ENCODE results near the gene MUC2. TPM values are rescaled to one million over a fixed set of nuclear protein-coding genes. Genes with fewer than 3 reads are reported as not detected.

The MUC2 gene
- total and polyA plus RNA-seq, 9 of the 15 experiments (the other 6 are each of a cell fraction or from before 2014, with no cell fraction given), result under 0.01 to 0.18 TPM; not detected in 7

DNA sequence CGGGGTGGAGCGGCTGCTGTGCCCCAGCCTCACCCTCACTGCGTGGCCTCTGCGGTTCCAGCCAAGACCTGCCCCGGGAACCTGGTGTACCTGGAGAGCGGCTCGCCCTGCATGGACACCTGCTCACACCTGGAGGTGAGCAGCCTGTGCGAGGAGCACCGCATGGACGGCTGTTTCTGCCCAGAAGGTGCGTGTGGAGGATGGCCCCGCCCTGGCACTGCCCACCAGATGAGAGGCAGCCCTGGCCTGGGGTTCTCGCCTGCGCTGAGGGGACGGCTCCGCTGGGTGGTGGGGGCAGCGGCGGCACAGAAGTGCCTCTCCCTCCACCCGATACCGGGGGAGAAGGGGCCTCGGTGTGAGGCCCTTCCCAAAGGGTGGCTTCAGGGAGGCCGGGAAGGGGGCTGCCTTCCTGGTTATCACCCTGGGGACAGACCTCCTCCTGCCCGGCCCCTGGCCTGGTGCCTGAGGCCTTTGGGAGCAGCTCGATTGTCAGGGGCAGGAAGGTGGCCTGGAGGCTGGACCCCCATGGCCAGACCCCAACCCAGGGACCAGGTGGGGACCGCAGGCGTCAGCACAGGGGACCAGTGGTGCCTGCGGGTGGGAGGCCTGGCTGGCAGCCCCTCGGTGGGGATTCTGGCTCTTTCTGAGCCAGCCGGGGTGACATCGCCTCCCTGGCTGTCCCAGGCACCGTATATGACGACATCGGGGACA, 7.1 kb downstream of the MUC2 start:
- Histone ChIP-seq H3K27me3 (ENCODE audit: control insufficient read depth in 2 of 2, insufficient read depth in 2 of 2, low read length in 2 of 2) (peaks cover 8 to 43% of the 10 kb centered on the region in 2 experiments; a peak in 4 of 5 replicates), H3K27ac (ENCODE audit: extremely low read depth, low read depth, low read length) (no peak overlapping the region), H4K20me1 (replicated peaks; ENCODE audit: control insufficient read depth, insufficient read depth, low read length) (no peaks in the 10 kb centered on the region), H3K9me3 (replicated peaks; ENCODE audit: control insufficient read depth, insufficient read depth, low read depth, low read length) (no peaks in the 10 kb centered on the region), H3K4me2 (ENCODE audit: insufficient read depth, low read length) (no peak overlapping the region), H2AFZ (ENCODE audit: low read depth, low read length) (no peak overlapping the region), H3K36me3 (ENCODE audit: control insufficient read depth, insufficient read depth, low read length) (no peaks in the 10 kb centered on the region), H3K9ac (ENCODE audit: insufficient read depth in 1 of 2, low read depth in 2 of 2, low read length in 2 of 2) (no peak overlapping the region; a peak in 1 of 4 replicates), H3K4me1 (replicated peaks in 1 of 2; ENCODE audit: control insufficient read depth in 2 of 2, insufficient read depth in 2 of 2, low read length in 2 of 2) (peaks cover 0 to 22% of the 10 kb centered on the region in 2 experiments; a peak in 2 of 5 replicates), H3K9me1 (ENCODE audit: control insufficient read depth, insufficient read depth, low read length) (no peaks in the 10 kb centered on the region), H3K79me2 (ENCODE audit: control insufficient read depth, insufficient read depth, low read length) (no peaks in the 10 kb centered on the region), H3K4me3 (no peak overlapping the region)
- WGBS (ENCODE audit: insufficient coverage, low coverage, missing lambda C conversion rate), result 7% methylated on average over 30 of the region's 33 CpGs
- BruUV-seq (replicated peaks), result no TSS peak
- ChIA-PET POLR2A (interaction anchor here (0.7 kb wide), 1 partner anchor 292 kb away, joined by 3 read pairs; the partner anchor contains the start of gene CEND1), CTCF (ENCODE audit: low intra/inter-chr PET ratio) (no interaction called here)
- DNase-seq (ENCODE audit: extremely low read depth in 1 of 4, low spot score in 3 of 4) (no peak), ATAC-seq (no peak), FAIRE-seq (no peak)
- intact Hi-C loops (cut with micrococcal nuclease) (no loop called here), in situ Hi-C loops (cut with MboI) (no loop called here)
- TF ChIP-seq, protein P1, sequence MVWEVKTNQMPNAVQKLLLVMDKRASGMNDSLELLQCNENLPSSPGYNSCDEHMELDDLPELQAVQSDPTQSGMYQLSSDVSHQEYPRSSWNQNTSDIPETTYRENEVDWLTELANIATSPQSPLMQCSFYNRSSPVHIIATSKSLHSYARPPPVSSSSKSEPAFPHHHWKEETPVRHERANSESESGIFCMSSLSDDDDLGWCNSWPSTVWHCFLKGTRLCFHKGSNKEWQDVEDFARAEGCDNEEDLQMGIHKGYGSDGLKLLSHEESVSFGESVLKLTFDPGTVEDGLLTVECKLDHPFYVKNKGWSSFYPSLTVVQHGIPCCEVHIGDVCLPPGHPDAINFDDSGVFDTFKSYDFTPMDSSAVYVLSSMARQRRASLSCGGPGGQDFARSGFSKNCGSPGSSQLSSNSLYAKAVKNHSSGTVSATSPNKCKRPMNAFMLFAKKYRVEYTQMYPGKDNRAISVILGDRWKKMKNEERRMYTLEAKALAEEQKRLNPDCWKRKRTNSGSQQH (CRISPR knock-in tag; IDR thresholded peaks at IDR 0.05), result no peak
- no peak for TF ChIP-seq FOXJ2 (tag; IDR thresholded peaks at IDR 0.05)
- TF ChIP-seq POLR2B (IDR thresholded peaks at IDR 0.05; ENCODE audit: low read depth, partially characterized antibody), result no peak
- TF ChIP-seq CBX5 (IDR thresholded peaks at IDR 0.05; ENCODE audit: borderline replicate concordance, low read depth), result no peak
- TF ChIP-seq PHF21A (IDR thresholded peaks at IDR 0.05; ENCODE audit: borderline replicate concordance, low read depth), result no peak
- no peak for TF ChIP-seq NFATC3 (IDR thresholded peaks at IDR 0.05)
- no peak for TF ChIP-seq HINFP (tag; conservative IDR thresholded peaks at IDR 0.05; ENCODE audit: low read depth)
- no peak for TF ChIP-seq ZNF324 (CRISPR knock-in tag; IDR thresholded peaks at IDR 0.05)
- TF ChIP-seq TAF7 (tag; IDR thresholded peaks at IDR 0.05), result no peak
- TF ChIP-seq ETV1 (tag; conservative IDR thresholded peaks at IDR 0.05; ENCODE audit: low read depth), result no peak
- TF ChIP-seq KLF10 (CRISPR knock-in tag; IDR thresholded peaks at IDR 0.05), result no peak
- no peak for TF ChIP-seq RBM39 (optimal IDR thresholded peaks at IDR 0.05; ENCODE audit: low read depth, low read length)
- TF ChIP-seq E2F1 (CRISPR knock-in tag; IDR thresholded peaks at IDR 0.05), result no peak
- no peak for TF ChIP-seq FUS (optimal IDR thresholded peaks at IDR 0.05; ENCODE audit: low read depth, low read length)
- TF ChIP-seq CXXC5 (CRISPR knock-in tag; IDR thresholded peaks at IDR 0.05), result no peak
- TF ChIP-seq MEF2D (tag; conservative IDR thresholded peaks at IDR 0.05; ENCODE audit: low read depth), result no peak
- TF ChIP-seq ZNF644 (tag; IDR thresholded peaks at IDR 0.05; ENCODE audit: low read depth), result no peak
